ENCODE data around the gene TMEM198. TPM values are rescaled to one million over a fixed set of nuclear protein-coding genes. Genes with fewer than 3 reads are reported as not detected.

The TMEM198 gene
- total RNA-seq, 2 experiments from 2014 or later: 0.86 to 1.1 TPM

GRCh38 chr2:219553168-219553417 lies 9.3 kb downstream of the TMEM198 start:
- CTCF ChIA-PET: interaction anchor here (0.6 to 4.2 kb wide), 4 partner anchors 9 to 133 kb away, joined by 3 to 28 read pairs (median 5); partner anchors contain the start of genes CHPF and TMEM198
- intact Hi-C loops (cut with micrococcal nuclease): no loop called here

DNA sequence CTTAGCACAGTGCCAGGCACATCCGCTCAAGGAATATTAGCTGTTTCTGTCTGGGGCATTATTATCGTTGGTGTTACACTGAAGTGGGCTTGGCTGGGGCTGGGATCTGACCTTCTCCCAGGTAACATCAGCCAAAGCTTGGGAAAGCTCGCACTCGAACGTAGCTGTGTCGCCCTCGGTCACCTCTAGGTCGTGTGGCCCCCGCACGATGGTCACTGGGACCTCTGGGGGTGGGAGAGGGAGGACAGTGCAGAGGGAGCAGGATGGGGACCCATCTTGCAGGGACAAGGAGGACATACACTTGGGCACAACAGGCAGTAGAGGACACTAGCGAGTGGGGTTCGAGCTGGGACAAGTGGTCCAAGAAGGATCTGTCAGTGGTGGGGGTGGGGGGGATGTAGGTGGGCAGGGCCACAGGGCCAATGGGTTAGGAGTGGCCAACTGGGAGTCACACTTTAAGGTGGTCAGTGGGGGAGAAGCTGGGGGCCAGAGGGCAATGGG lies 9.7 kb downstream of the TMEM198 start:
- DNase-seq: no peak
- Mint-ChIP-seq H3K27ac (no peak overlapping the region), H3K4me3 (peak overlapping the region; percentile 36), H3K36me3 (ENCODE audit: low read depth) (no peaks in the 10 kb centered on the region), H3K27me3 (ENCODE audit: low read depth) (peaks cover 31% of the 10 kb centered on the region), H3K9me3 (no peaks in the 10 kb centered on the region), H3K4me1 (ENCODE audit: low read depth) (peaks cover 8% of the 10 kb centered on the region)
- CTCF ChIA-PET: interaction anchor here (0.6 to 4.2 kb wide), 4 partner anchors 9 to 133 kb away, joined by 3 to 28 read pairs (median 5); partner anchors contain the start of genes CHPF and TMEM198
- intact Hi-C loops (cut with micrococcal nuclease): no loop called here

More at GRCh38 chr2:219553168-219553417, 9.3 kb downstream of the TMEM198 start:
- peaks cover 31% of the 10 kb centered on the region for H3K27me3 Mint-ChIP-seq (ENCODE audit: low read depth)
- no peaks in the 10 kb centered on the region for H3K9me3 Mint-ChIP-seq
- no peak overlapping the region for H3K27ac Mint-ChIP-seq
- peaks cover 8% of the 10 kb centered on the region for H3K4me1 Mint-ChIP-seq (ENCODE audit: low read depth)
- no peak for DNase-seq
- H3K36me3 Mint-ChIP-seq (ENCODE audit: low read depth): no peaks in the 10 kb centered on the region
- no peak overlapping the region for H3K4me3 Mint-ChIP-seq

DNA sequence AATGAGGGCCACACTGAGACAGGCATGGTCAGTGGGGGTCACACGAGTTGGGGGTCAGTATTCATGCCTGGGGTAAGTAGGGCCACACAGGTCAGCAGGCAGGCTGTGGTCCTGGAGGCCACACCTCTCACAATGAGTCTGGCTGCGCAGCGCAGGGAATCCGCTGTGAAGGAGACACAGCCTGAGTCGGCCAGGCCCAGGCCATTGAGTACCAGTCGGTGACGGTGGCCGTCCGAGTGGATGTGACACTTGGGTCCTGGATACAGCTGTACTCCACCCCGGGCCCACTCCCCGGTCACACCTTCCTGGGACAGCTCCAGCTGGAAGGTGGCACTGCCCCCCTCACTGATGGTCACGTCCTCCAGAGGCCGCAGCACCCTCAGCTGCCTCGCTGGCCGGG lies 10.5 kb downstream of the TMEM198 start:
- CTCF ChIA-PET: interaction anchor here (4.2 kb wide), 1 partner anchor 12 kb away, joined by 28 read pairs; the partner anchor contains the start of genes CHPF and TMEM198
- no peak for DNase-seq
- Mint-ChIP-seq H3K4me1 (ENCODE audit: low read depth) (peaks cover 8% of the 10 kb centered on the region), H3K27me3 (ENCODE audit: low read depth) (peaks cover 30% of the 10 kb centered on the region), H3K36me3 (ENCODE audit: low read depth) (no peaks in the 10 kb centered on the region), H3K4me3 (no peak overlapping the region), H3K9me3 (no peaks in the 10 kb centered on the region), H3K27ac (no peak overlapping the region)
- intact Hi-C loops (cut with micrococcal nuclease): no loop called here

GRCh38 chr2:219555956-219556355 lies 12.1 kb downstream of the TMEM198 start:
- CTCF ChIA-PET: interaction anchor here (0.6 kb wide), 1 partner anchor 109 kb away, joined by 4 read pairs; no protein-coding TSS in a partner anchor
- Mint-ChIP-seq H3K27ac (no peak overlapping the region), H3K4me3 (no peak overlapping the region), H3K4me1 (ENCODE audit: low read depth) (peaks cover 7% of the 10 kb centered on the region), H3K9me3 (no peaks in the 10 kb centered on the region), H3K27me3 (ENCODE audit: low read depth) (peaks cover 25% of the 10 kb centered on the region), H3K36me3 (ENCODE audit: low read depth) (no peaks in the 10 kb centered on the region)
- intact Hi-C loops (cut with micrococcal nuclease): no loop called here
- DNase-seq: no peak

GRCh38 chr2:219556413-219556812 lies 12.6 kb downstream of the TMEM198 start:
- peaks cover 6% of the 10 kb centered on the region for H3K4me1 Mint-ChIP-seq (ENCODE audit: low read depth)

DNA sequence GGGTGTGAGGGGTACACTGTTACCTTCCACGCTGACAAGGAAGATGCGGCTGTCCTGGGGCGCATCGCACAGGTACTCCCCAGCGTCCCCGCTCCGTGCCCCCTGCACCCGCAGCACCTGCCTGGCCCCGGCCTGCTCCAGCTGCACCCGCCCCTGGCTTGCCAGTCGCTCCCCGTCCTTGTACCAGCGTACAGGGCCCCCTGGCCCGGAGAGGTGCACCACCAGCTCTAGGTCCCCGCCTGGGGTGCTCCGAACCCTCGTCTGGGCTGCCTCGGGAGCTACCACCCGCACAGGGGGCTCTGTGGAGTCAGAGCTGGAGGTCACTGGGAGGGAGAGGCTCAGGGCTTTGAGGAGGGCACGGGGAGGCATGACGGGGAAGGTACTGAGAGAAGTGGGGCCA lies 13.5 kb downstream of the TMEM198 start:
- no peak overlapping the region for H3K27ac Mint-ChIP-seq
- H3K4me3 Mint-ChIP-seq: no peak overlapping the region
- H3K9me3 Mint-ChIP-seq: no peaks in the 10 kb centered on the region
- peaks cover 18% of the 10 kb centered on the region for H3K27me3 Mint-ChIP-seq (ENCODE audit: low read depth)
- H3K36me3 Mint-ChIP-seq (ENCODE audit: low read depth): no peaks in the 10 kb centered on the region
- peaks cover 3% of the 10 kb centered on the region for H3K4me1 Mint-ChIP-seq (ENCODE audit: low read depth)
- intact Hi-C loops (cut with micrococcal nuclease): no loop called here
- CTCF ChIA-PET: interaction anchor here (0.7 to 1.9 kb wide), 3 partner anchors 9 to 62 kb away, joined by 3 to 6 read pairs (median 4); no protein-coding TSS in a partner anchor
- DNase-seq: no peak

More at GRCh38 chr2:219556413-219556812, 12.6 kb downstream of the TMEM198 start:
- Mint-ChIP-seq H3K4me3 (no peak overlapping the region), H3K36me3 (ENCODE audit: low read depth) (no peaks in the 10 kb centered on the region), H3K9me3 (no peaks in the 10 kb centered on the region), H3K27me3 (ENCODE audit: low read depth) (peaks cover 23% of the 10 kb centered on the region), H3K27ac (no peak overlapping the region)
- intact Hi-C loops (cut with micrococcal nuclease): no loop called here
- no peak for DNase-seq
- CTCF ChIA-PET: interaction anchor here (0.6 kb wide), 1 partner anchor 110 kb away, joined by 4 read pairs; no protein-coding TSS in a partner anchor

- no peak overlapping the region for H3K27ac Mint-ChIP-seq
Measured at GRCh38 chr2:219557791-219558785, 14.3 kb downstream of the TMEM198 start.

DNA sequence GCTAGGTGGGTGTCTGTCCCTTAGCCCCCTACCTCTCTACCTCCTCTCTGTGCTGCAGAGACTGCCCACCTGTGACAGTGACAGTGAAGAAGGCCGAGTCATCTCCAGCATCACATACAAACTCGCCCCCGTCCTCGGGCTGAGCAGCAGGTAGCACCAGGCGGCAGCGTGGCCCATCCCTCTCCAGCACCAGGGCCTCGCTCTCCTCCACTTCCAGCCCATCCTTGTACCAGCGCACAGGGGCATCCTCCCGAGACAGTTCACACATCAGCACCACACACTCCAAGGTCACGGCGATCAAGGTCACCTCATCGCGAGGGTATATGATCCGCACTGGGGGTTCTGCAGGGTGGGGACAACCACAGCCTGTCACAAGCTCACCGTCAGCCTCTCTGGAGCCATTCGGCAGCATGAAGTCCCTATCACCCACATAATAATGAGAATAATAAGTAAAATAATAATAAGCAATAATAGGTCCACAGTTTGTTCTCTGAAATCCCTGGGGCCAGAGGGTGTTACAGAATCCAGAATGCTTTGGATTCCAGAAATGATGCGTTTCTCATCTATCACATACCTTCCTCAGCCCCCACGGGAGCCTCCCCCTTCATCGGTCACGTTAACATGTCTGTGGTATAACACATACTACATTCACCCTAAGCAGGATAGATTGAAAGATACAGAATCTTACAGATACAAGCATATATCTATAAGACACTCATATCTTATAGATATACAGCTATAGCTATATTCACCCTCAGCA lies 15.5 kb downstream of the TMEM198 start:
- DNase-seq: no peak
- no peaks in the 10 kb centered on the region for H3K4me1 Mint-ChIP-seq (ENCODE audit: low read depth)
- H3K27ac Mint-ChIP-seq: no peak overlapping the region
- CTCF ChIA-PET: interaction anchor here (0.7 to 5.7 kb wide), 17 partner anchors 8 to 156 kb away, joined by 3 to 56 read pairs (median 5); partner anchors contain the start of genes CHPF, INHA, OBSL1 and TMEM198
- no peak overlapping the region for H3K4me3 Mint-ChIP-seq
- intact Hi-C loops (cut with micrococcal nuclease): no loop called here
- peaks cover 9% of the 10 kb centered on the region for H3K27me3 Mint-ChIP-seq (ENCODE audit: low read depth)
- H3K36me3 Mint-ChIP-seq (ENCODE audit: low read depth): no peaks in the 10 kb centered on the region
- H3K9me3 Mint-ChIP-seq: no peaks in the 10 kb centered on the region

More at GRCh38 chr2:219557791-219558785, 14.3 kb downstream of the TMEM198 start:
- Mint-ChIP-seq H3K36me3 (ENCODE audit: low read depth) (no peaks in the 10 kb centered on the region), H3K27me3 (ENCODE audit: low read depth) (peaks cover 21% of the 10 kb centered on the region), H3K4me1 (ENCODE audit: low read depth) (peaks cover 3% of the 10 kb centered on the region), H3K4me3 (no peak overlapping the region), H3K9me3 (no peaks in the 10 kb centered on the region)
- intact Hi-C loops (cut with micrococcal nuclease): no loop called here
- no peak for DNase-seq
- CTCF ChIA-PET: interaction anchor here (0.6 to 5.7 kb wide), 7 partner anchors 8 to 68 kb away, joined by 3 to 56 read pairs (median 6); partner anchors contain the start of genes CHPF, OBSL1 and TMEM198

- Mint-ChIP-seq H3K9me3 (no peaks in the 10 kb centered on the region), H3K4me1 (ENCODE audit: low read depth) (no peaks in the 10 kb centered on the region), H3K4me3 (no peak overlapping the region), H3K27ac (no peak overlapping the region), H3K36me3 (ENCODE audit: low read depth) (no peaks in the 10 kb centered on the region), H3K27me3 (ENCODE audit: low read depth) (peaks cover 9% of the 10 kb centered on the region)
- no peak for DNase-seq
- intact Hi-C loops (cut with micrococcal nuclease): loop anchor here (1.0 kb wide), 1 partner anchor 19 kb away; no protein-coding TSS in a partner anchor
- CTCF ChIA-PET: interaction anchor here (0.5 to 5.7 kb wide), 21 partner anchors 9 to 157 kb away, joined by 3 to 56 read pairs (median 4); partner anchors contain the start of genes CHPF, INHA, OBSL1 and TMEM198
Measured at GRCh38 chr2:219560037-219560892, 16.4 kb downstream of the TMEM198 start.

DNA sequence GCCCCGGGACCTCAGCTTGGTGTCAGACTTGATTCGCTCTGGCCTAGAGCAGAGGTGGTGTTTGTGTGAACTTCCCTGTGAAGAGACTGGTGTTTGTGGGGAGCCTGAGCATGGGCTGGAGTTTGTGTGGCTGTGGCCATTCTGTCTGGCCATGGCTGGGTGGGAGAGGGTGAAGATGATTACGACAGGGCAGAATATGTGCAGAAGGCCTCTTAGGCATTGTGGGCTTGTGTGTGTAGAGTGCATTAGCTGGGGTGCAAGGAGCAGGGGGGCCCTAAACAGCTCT lies 17.0 kb downstream of the TMEM198 start:
- intact Hi-C loops (cut with micrococcal nuclease): loop anchor here (1.0 kb wide), 1 partner anchor 20 kb away; no protein-coding TSS in a partner anchor
- CTCF ChIA-PET: interaction anchor here (0.5 to 5.7 kb wide), 16 partner anchors 8 to 129 kb away, joined by 3 to 56 read pairs (median 5); partner anchors contain the start of genes CHPF, INHA and TMEM198
- peaks cover 7% of the 10 kb centered on the region for H3K27me3 Mint-ChIP-seq (ENCODE audit: low read depth)
- H3K4me3 Mint-ChIP-seq: no peak overlapping the region
- no peak overlapping the region for H3K27ac Mint-ChIP-seq
- no peak for DNase-seq
- H3K36me3 Mint-ChIP-seq (ENCODE audit: low read depth): no peaks in the 10 kb centered on the region
- no peaks in the 10 kb centered on the region for H3K4me1 Mint-ChIP-seq (ENCODE audit: low read depth)
- H3K9me3 Mint-ChIP-seq: no peaks in the 10 kb centered on the region

All from activated naive CD4-positive, alpha-beta T cell treated with anti-CD3 and anti-CD28 coated beads for 36 hours (primary cell).